B cell (primary cell): Measurements from ENCODE around the gene ARID4B. TPM values are rescaled to one million over a fixed set of nuclear protein-coding genes. Genes with fewer than 3 reads are reported as not detected.

Source experiments
- ATAC-seq: fragments of 200-7000 bp; cut with Tn5 transposase; one replicate; pipeline ENCODE4 v1.10.0; 2021; ENCODE audit warnings: low read depth, mild to moderate bottlenecking, moderate number of reproducible peaks, moderate library complexity
- CTCF ChIA-PET: fragments of 350-600 bp; sonication (Branson Sonifier 250); formaldehyde crosslinking; loops from one replicate; lab custom pipeline; 2021; ENCODE audit warnings: antibody characterized with exemption, inconsistent platforms; lab: Charles Lee
- POLR2A ChIA-PET: fragments of 350-600 bp; sonication (Branson Sonifier 250); formaldehyde crosslinking; loops from one replicate; lab custom pipeline; 2021; ENCODE audit warnings: antibody characterized with exemption; lab: Charles Lee
- DNase-seq: peaks from one replicate; pipeline ENCODE4 v3.0.0; 2013
- H2AFZ ChIP-seq: 2 replicates; pipeline ENCODE4 v1.6.1; 2012; ENCODE audit warnings: mild to moderate bottlenecking, low read depth, low read length; ENCODE audit not compliant: insufficient read depth, poor library complexity, severe bottlenecking
- H3K27ac ChIP-seq, 2 donors: 1 replicate in 1 of 2; 2 replicates in 1 of 2; pipeline ENCODE4 v1.5.1; 2012 to 2013; ENCODE audit warnings: low read length in 2 of 2, mild to moderate bottlenecking in 2 of 2, moderate library complexity in 1 of 2
- H3K27me3 ChIP-seq, 4 experiments: fragments of 200-600 bp in 1 of 4; sonication (generic) in 1 of 4; replicated peaks in 1 of 4; 1 replicate in 2 of 4; 2 replicates in 2 of 4; pipeline versions ENCODE4 v1.6.1 to v1.7.0; 2013 to 2016; ENCODE audit warnings: low read length in 3 of 4, mild to moderate bottlenecking in 2 of 4, mixed read lengths in 1 of 4, moderate library complexity in 1 of 4; ENCODE audit not compliant: insufficient read depth in 4 of 4, control insufficient read depth in 3 of 4; ENCODE audit errors: control extremely low read depth in 1 of 4
- H3K36me3 ChIP-seq, 2 experiments: replicated peaks in 1 of 2; 1 replicate in 1 of 2; 2 replicates in 1 of 2; pipeline versions ENCODE4 v1.6.1 to v1.7.1; 2013; ENCODE audit warnings: low read length in 1 of 2; ENCODE audit not compliant: insufficient read depth in 2 of 2, control insufficient read depth in 1 of 2; ENCODE audit errors: control extremely low read depth in 1 of 2, extremely low read depth in 1 of 2
- H3K4me1 ChIP-seq, 2 donors: fragments of 200-600 bp in 1 of 2; sonication (generic) in 1 of 2; 1 replicate in 1 of 2; 2 replicates in 1 of 2; pipeline versions ENCODE4 v1.5.1 to v1.6.1; 2013 to 2017; ENCODE audit warnings: low read length in 2 of 2; ENCODE audit not compliant: control insufficient read depth in 2 of 2, insufficient read depth in 2 of 2
- H3K4me2 ChIP-seq: replicated peaks from 2 replicates; pipeline ENCODE3; 2012; ENCODE audit warnings: mild to moderate bottlenecking, low read depth, low read length; ENCODE audit not compliant: poor library complexity, severe bottlenecking
- H3K4me3 ChIP-seq, 5 experiments: fragments of 200-600 bp in 1 of 5; sonication (generic) in 1 of 5; 1 replicate in 3 of 5; 2 replicates in 2 of 5; pipeline versions ENCODE4 v1.5.1 to v1.7.0; 2011 to 2016; ENCODE audit warnings: low read length in 4 of 5, mild to moderate bottlenecking in 4 of 5, low read depth in 2 of 5, control low read depth in 1 of 5, moderate library complexity in 1 of 5; ENCODE audit not compliant: insufficient read depth in 1 of 5; ENCODE audit errors: control extremely low read depth in 1 of 5, extremely low read depth in 1 of 5
- H3K79me2 ChIP-seq: fragments of 200-600 bp; sonication (generic); one replicate; pipeline ENCODE4 v1.6.0; 2016; ENCODE audit warnings: low read length; ENCODE audit not compliant: control insufficient read depth, insufficient read depth
- H3K9ac ChIP-seq: fragments of 200-600 bp; sonication (generic); 2 replicates; pipeline ENCODE4 v1.6.1; 2017; ENCODE audit warnings: mild to moderate bottlenecking, low read length, moderate library complexity
- H3K9me3 ChIP-seq, 3 donors: one replicate each; pipeline versions ENCODE4 v1.6.1 to v1.7.1; 2013; ENCODE audit warnings: low read length in 2 of 3; ENCODE audit not compliant: control insufficient read depth in 2 of 3, insufficient read depth in 1 of 3; ENCODE audit errors: control extremely low read depth in 1 of 3
- H4K20me1 ChIP-seq: 2 replicates; pipeline ENCODE4 v1.6.0; 2012; ENCODE audit warnings: mild to moderate bottlenecking, low read length; ENCODE audit not compliant: insufficient read depth, control insufficient read depth, poor library complexity, severe bottlenecking
- H3K27ac Mint-ChIP-seq: one replicate; pipeline ENCODE4 v1.8.0; 2021; ENCODE audit warnings: mixed read lengths
- H3K27me3 Mint-ChIP-seq: one replicate; pipeline ENCODE4 v1.8.0; 2021; ENCODE audit warnings: mixed read lengths
- H3K4me1 Mint-ChIP-seq: one replicate; pipeline ENCODE4 v1.8.0; 2021; ENCODE audit warnings: mixed read lengths
- H3K4me3 Mint-ChIP-seq: one replicate; pipeline ENCODE4 v1.8.0; 2021; ENCODE audit warnings: mixed read lengths
- H3K9me3 Mint-ChIP-seq: one replicate; pipeline ENCODE4 v1.8.0; 2022; ENCODE audit warnings: mixed read lengths; ENCODE audit not compliant: insufficient read depth
- CTCF ChIP-seq: fragments of 200-600 bp; IDR thresholded peaks from one replicate; pipeline ENCODE4 v1.8.0; 2022; ENCODE audit warnings: antibody characterized with exemption, mild to moderate bottlenecking
- EZH2 ChIP-seq: IDR thresholded peaks from 2 replicates; pipeline ENCODE4 v1.6.1; 2012; ENCODE audit warnings: borderline replicate concordance, low read depth, mild to moderate bottlenecking, moderate library complexity, low read length; ENCODE audit not compliant: insufficient read depth, poor library complexity, severe bottlenecking
- whole genome bisulfite sequencing: methylation state at CpG from one replicate; pipeline ENCODE4 v1.1.5; 2013; ENCODE audit warnings: missing lambda C conversion rate; ENCODE audit not compliant: insufficient coverage; 5-methylcytosine and 5-hydroxymethylcytosine counted together
- intact Hi-C: fragments of 100-400 bp; cut with micrococcal nuclease; formaldehyde crosslinking; loops from one replicate; pipeline ENCODE4 v1.10.0; 2022
- polyA plus RNA-seq: library from polyadenylated mRNA; depleted of rRNA; stranded (reverse); fragments of >200 nt; gene quantifications from 2 replicates; pipeline ENCODE4 v1.2.3, GENCODE V29; 2012
- total RNA-seq, 2 donors: library from RNA; stranded (reverse); fragments of 120-200 nt in 1 of 2; gene quantifications; 1 replicate in 1 of 2; 2 replicates in 1 of 2; pipeline versions ENCODE4 v1.2.3 to v1.2.4, GENCODE V29; 2013 to 2022

ARID4B gene
- total and polyA plus RNA-seq, 2 donors (not counting 1 experiment from before 2014, with no cell fraction given): 13.2 to 110 TPM

- DNase-seq (no peak), ATAC-seq (no peak)
- TF ChIP-seq CTCF (no peak), EZH2 (no peak)
- Histone ChIP-seq H3K79me2 (peaks cover 45% of the 10 kb centered on the region), H3K36me3 (peaks cover 24 to 64% of the 10 kb centered on the region in 2 experiments), H2AFZ (no peak overlapping the region), H3K4me3 (no peak overlapping the region), H3K9ac (no peak overlapping the region), H3K27ac (no peak overlapping the region), H3K27me3 (no peaks in the 10 kb centered on the region), H3K9me3 (no peaks in the 10 kb centered on the region), H3K4me1 (peaks cover 0 to 2% of the 10 kb centered on the region in 2 donors), H4K20me1 (peaks cover 22% of the 10 kb centered on the region), H3K4me2 (no peak overlapping the region)
- Mint-ChIP-seq H3K4me1 (peaks cover 6% of the 10 kb centered on the region), H3K4me3 (no peak overlapping the region), H3K27me3 (no peaks in the 10 kb centered on the region), H3K9me3 (no peaks in the 10 kb centered on the region), H3K27ac (no peak overlapping the region)
- POLR2A ChIA-PET: no interaction called here
- CTCF ChIA-PET: interaction anchor here (1.0 kb wide), 1 partner anchor 359 kb away, joined by 4 read pairs; no protein-coding TSS in a partner anchor
- intact Hi-C loops: no loop called here
Observed at GRCh38 chr1:235152235-235152634, 175.7 kb downstream of the ARID4B start.

- no peak for TF ChIP-seq CTCF
- no peak for TF ChIP-seq EZH2
- H3K27me3 ChIP-seq: no peaks in the 10 kb centered on the region
- no peaks in the 10 kb centered on the region for H3K4me1 ChIP-seq
- Mint-ChIP-seq H3K27me3 (no peaks in the 10 kb centered on the region), H3K4me1 (peaks cover 6% of the 10 kb centered on the region), H3K9me3 (no peaks in the 10 kb centered on the region), H3K4me3 (no peak overlapping the region), H3K27ac (no peak overlapping the region)
- peaks cover 23% of the 10 kb centered on the region for H4K20me1 ChIP-seq
- POLR2A ChIA-PET: no interaction called here
- H3K4me3 ChIP-seq: no peak overlapping the region
- H3K4me2 ChIP-seq: no peak overlapping the region
- CTCF ChIA-PET: no interaction called here
- intact Hi-C loops: no loop called here
- no peak for ATAC-seq
- H3K79me2 ChIP-seq: peaks cover 39% of the 10 kb centered on the region
- no peak overlapping the region for H2AFZ ChIP-seq
- H3K27ac ChIP-seq: no peak overlapping the region
- DNase-seq: no peak
- no peaks in the 10 kb centered on the region for H3K9me3 ChIP-seq
- 100% methylated on average over 2 of the region's 2 CpGs for WGBS
- no peak overlapping the region for H3K9ac ChIP-seq
- peaks cover 20 to 57% of the 10 kb centered on the region in 2 experiments for H3K36me3 ChIP-seq
Observed at GRCh38 chr1:235151033-235151432, 176.9 kb downstream of the ARID4B start.
